Neural progenitor cell (in vitro differentiated cells): ENCODE measurements around the gene BMP7. TPM values are rescaled to one million over a fixed set of nuclear protein-coding genes. Genes with fewer than 3 reads are reported as not detected.

Source experiments
- DNase-seq: peaks from one replicate; pipeline ENCODE4 v3.0.0-alpha.2; 2016; ENCODE audit warnings: low spot score
- H2AFZ ChIP-seq: fragments of 200-600 bp; sonication (generic); replicated peaks from 2 replicates; pipeline ENCODE4 v1.6.1; 2016; ENCODE audit warnings: antibody characterized with exemption
- H3F3A ChIP-seq: fragments of 200-600 bp; sonication (generic); 2 replicates; pipeline ENCODE4 v1.6.1; 2016; ENCODE audit warnings: antibody characterized with exemption, low read depth
- H3K27ac ChIP-seq: fragments of 200-600 bp; sonication (generic); 2 replicates; pipeline ENCODE4 v1.5.1; 2016; ENCODE audit warnings: mild to moderate bottlenecking
- H3K27me3 ChIP-seq: fragments of 200-600 bp; sonication (generic); 2 replicates; pipeline ENCODE4 v1.6.1; 2016; ENCODE audit warnings: mild to moderate bottlenecking, moderate library complexity
- H3K36me3 ChIP-seq: fragments of 200-600 bp; sonication (generic); 2 replicates; pipeline ENCODE4 v1.5.1; 2016
- H3K4me1 ChIP-seq: fragments of 200-600 bp; sonication (generic); 2 replicates; pipeline ENCODE4 v1.6.1; 2016; ENCODE audit warnings: mixed run types
- H3K4me2 ChIP-seq: fragments of 200-600 bp; sonication (generic); 2 replicates; pipeline ENCODE4 v1.6.1; 2016
- H3K4me3 ChIP-seq: fragments of 200-600 bp; sonication (generic); 2 replicates; pipeline ENCODE4 v1.5.1; 2016
- H3K79me2 ChIP-seq: fragments of 200-600 bp; sonication (generic); 2 replicates; pipeline ENCODE4 v1.6.1; 2016; ENCODE audit warnings: low read depth
- H3K9ac ChIP-seq: fragments of 200-600 bp; sonication (generic); 2 replicates; pipeline ENCODE4 v1.6.1; 2016
- H3K9me3 ChIP-seq: fragments of 200-600 bp; sonication (generic); 2 replicates; pipeline ENCODE4 v1.5.1; 2016; ENCODE audit warnings: low read depth
- H4K20me1 ChIP-seq: fragments of 200-600 bp; sonication (generic); 2 replicates; pipeline ENCODE4 v1.6.1; 2016; ENCODE audit warnings: low read depth
- H3K27ac Mint-ChIP-seq: 3 replicates; pipeline ENCODE4 v1.8.0; 2021; ENCODE audit warnings: mixed read lengths
- H3K27me3 Mint-ChIP-seq: 2 replicates; pipeline ENCODE4 v1.8.0; 2022; ENCODE audit warnings: low read depth, mild to moderate bottlenecking, inconsistent platforms, moderate library complexity, mixed read lengths; ENCODE audit not compliant: insufficient read depth
- H3K36me3 Mint-ChIP-seq: 3 replicates; pipeline ENCODE4 v1.8.0; 2021; ENCODE audit warnings: mixed read lengths
- H3K4me1 Mint-ChIP-seq: 3 replicates; pipeline ENCODE4 v1.8.0; 2021; ENCODE audit warnings: mixed read lengths
- H3K4me3 Mint-ChIP-seq: 3 replicates; pipeline ENCODE4 v1.8.0; 2021; ENCODE audit warnings: mild to moderate bottlenecking, moderate library complexity, mixed read lengths
- H3K9me3 Mint-ChIP-seq: 3 replicates; pipeline ENCODE4 v1.8.0; 2020; ENCODE audit warnings: mixed read lengths
- EZH2 ChIP-seq: fragments of 200-600 bp; sonication (generic); IDR thresholded peaks from 2 replicates; pipeline ENCODE4 v1.6.1; 2017; ENCODE audit warnings: antibody characterized with exemption, mild to moderate bottlenecking, moderate library complexity
- EZH2phosphoT487 ChIP-seq: fragments of 200-600 bp; sonication (generic); IDR thresholded peaks from 2 replicates; pipeline ENCODE4 v1.6.1; 2017; ENCODE audit warnings: antibody characterized with exemption
- total RNA-seq: library from RNA; depleted of rRNA; stranded (reverse); fragments of >200 nt; gene quantifications from 2 replicates; pipeline ENCODE4 v1.2.3, GENCODE V29; 2015; ENCODE audit warnings: low replicate concordance
- TF ChIP-seq, protein P1 (sequence below): fragments of 200-600 bp; sonication (generic); IDR thresholded peaks from 2 replicates; pipeline ENCODE4 v1.5.1; 2017; ENCODE audit warnings: antibody characterized with exemption, mild to moderate bottlenecking

Gene BMP7
- total RNA-seq, 1 donor from 2014 or later = 11.2 TPM

DNA sequence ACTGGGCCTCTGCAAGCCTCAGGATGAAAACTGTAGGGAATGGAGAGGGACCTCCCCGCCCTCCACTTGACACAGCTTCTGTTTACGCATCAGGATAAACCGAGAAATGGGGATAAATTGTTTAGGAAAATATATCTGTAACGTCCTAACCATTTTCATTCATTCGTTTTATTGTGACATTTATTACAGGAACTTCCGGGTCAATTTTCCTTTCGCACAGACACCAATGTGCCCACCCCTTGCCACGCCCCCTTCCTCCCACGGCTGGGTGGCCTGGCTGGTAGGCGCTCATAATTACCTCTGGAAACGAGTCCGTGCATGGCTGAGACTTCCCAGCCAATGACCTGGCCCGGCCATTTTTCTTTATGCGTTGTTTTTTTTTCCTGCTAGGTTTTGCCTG, 96.1 kb downstream of the BMP7 start:
- Histone ChIP-seq H3K4me2 (no peak overlapping the region), H3K36me3 (no peaks in the 10 kb centered on the region)
- H3K27ac Mint-ChIP-seq = peak overlapping the region; percentile 11

DNA sequence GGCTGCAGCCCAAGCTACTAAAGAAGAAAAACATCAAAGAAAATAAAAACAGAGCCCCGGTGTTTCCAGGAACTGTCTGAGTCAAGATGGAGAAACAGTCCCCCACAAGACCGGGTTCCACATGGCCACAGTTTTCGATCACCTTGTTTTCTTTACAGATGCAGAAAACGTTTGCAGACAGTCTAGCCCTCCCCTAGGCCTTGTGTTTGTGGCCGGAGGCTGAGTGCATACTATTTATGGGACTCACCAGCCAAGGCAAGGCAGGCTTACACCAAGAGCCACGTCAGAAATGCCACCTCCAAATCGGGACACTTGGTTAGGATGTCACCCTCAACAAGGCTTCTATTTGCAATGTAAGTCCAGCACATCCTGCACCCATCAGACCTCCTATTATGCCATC, 97.3 kb downstream of the BMP7 start:
- Histone ChIP-seq H4K20me1 (no peaks in the 10 kb centered on the region), H3K9ac (no peak overlapping the region), H2AFZ (no peak overlapping the region), H3F3A (peaks cover 5% of the 10 kb centered on the region), H3K4me2 (no peak overlapping the region), H3K9me3 (no peaks in the 10 kb centered on the region), H3K4me1 (peaks cover 8% of the 10 kb centered on the region), H3K27ac (no peak overlapping the region), H3K36me3 (no peaks in the 10 kb centered on the region), H3K79me2 (no peaks in the 10 kb centered on the region), H3K4me3 (no peak overlapping the region), H3K27me3 (no peaks in the 10 kb centered on the region)
- Mint-ChIP-seq H3K4me3 (no peak overlapping the region), H3K27me3 (peaks cover 9% of the 10 kb centered on the region), H3K4me1 (peaks cover 10% of the 10 kb centered on the region), H3K36me3 (peaks cover 46% of the 10 kb centered on the region), H3K27ac (no peak overlapping the region), H3K9me3 (peaks cover 2% of the 10 kb centered on the region)
- TF ChIP-seq, protein P1, sequence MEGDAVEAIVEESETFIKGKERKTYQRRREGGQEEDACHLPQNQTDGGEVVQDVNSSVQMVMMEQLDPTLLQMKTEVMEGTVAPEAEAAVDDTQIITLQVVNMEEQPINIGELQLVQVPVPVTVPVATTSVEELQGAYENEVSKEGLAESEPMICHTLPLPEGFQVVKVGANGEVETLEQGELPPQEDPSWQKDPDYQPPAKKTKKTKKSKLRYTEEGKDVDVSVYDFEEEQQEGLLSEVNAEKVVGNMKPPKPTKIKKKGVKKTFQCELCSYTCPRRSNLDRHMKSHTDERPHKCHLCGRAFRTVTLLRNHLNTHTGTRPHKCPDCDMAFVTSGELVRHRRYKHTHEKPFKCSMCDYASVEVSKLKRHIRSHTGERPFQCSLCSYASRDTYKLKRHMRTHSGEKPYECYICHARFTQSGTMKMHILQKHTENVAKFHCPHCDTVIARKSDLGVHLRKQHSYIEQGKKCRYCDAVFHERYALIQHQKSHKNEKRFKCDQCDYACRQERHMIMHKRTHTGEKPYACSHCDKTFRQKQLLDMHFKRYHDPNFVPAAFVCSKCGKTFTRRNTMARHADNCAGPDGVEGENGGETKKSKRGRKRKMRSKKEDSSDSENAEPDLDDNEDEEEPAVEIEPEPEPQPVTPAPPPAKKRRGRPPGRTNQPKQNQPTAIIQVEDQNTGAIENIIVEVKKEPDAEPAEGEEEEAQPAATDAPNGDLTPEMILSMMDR = no peak
- TF ChIP-seq EZH2phosphoT487 (no peak), EZH2 (no peak)
- no peak for DNase-seq

More for the DNA sequence above, 96.1 kb downstream of the BMP7 start:
- Histone ChIP-seq H3K27me3 (no peaks in the 10 kb centered on the region), H3K9ac (no peak overlapping the region), H3K9me3 (no peaks in the 10 kb centered on the region), H3K79me2 (no peaks in the 10 kb centered on the region), H2AFZ (no peak overlapping the region), H3K27ac (no peak overlapping the region), H3K4me3 (no peak overlapping the region), H4K20me1 (no peaks in the 10 kb centered on the region), H3K4me1 (peaks cover 8% of the 10 kb centered on the region), H3F3A (peaks cover 5% of the 10 kb centered on the region)
- Mint-ChIP-seq H3K36me3 (peaks cover 52% of the 10 kb centered on the region), H3K4me3 (no peak overlapping the region), H3K4me1 (peaks cover 10% of the 10 kb centered on the region), H3K27me3 (peaks cover 9% of the 10 kb centered on the region), H3K9me3 (no peaks in the 10 kb centered on the region)
- DNase-seq = no peak
- TF ChIP-seq EZH2phosphoT487 (no peak), EZH2 (no peak)
- TF ChIP-seq, protein P1 = no peak

DNA sequence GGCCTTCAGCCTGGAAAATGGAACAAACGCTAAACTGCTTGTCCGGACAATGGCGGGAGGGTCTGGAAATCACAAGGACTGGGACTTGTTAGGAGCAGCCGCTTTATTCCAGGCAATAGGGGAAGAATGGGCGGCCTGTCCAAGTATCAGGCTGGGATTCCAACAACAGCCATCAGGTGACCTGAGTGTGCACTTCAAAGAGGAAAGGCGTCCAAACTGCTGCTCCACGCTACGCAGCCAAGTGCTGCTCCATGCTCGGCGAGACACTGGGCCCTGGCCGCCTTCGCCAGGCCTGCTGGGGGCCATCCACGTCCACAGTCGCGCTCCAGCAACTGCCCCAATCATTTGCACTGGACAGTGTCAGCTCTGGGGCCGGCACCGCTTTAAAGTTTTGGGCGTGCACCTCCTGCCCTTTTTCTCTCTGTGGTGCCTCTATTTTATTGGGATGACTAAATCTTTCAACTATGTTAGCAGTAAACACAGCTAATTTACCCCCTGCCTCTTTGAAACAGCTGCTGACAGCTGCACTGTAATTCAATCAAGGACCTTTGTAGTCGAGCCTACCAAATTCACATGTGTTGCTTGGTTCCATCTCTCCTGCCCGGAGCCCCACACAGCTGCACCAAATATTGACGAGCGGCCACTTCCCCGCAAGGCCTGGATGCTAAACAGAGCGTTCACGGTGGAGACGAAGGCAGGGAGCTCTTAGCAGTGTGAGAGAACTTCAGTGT, 98.3 kb downstream of the BMP7 start:
- H3K36me3 ChIP-seq = no peaks in the 10 kb centered on the region
- no peak overlapping the region for H3K9ac ChIP-seq
- no peak overlapping the region for H3K4me3 Mint-ChIP-seq
- peaks cover 8% of the 10 kb centered on the region for H3K4me1 ChIP-seq
- H3K27ac ChIP-seq = peak overlapping the region; percentile 48
- peak overlapping the region; percentile 68 for H3K27ac Mint-ChIP-seq
- peaks cover 2% of the 10 kb centered on the region for H3K9me3 Mint-ChIP-seq
- peaks cover 9% of the 10 kb centered on the region for H3K27me3 Mint-ChIP-seq
- H3K9me3 ChIP-seq = no peaks in the 10 kb centered on the region
- peaks cover 5% of the 10 kb centered on the region for H3F3A ChIP-seq
- no peaks in the 10 kb centered on the region for H3K27me3 ChIP-seq
- peaks cover 44% of the 10 kb centered on the region for H3K36me3 Mint-ChIP-seq
- no peak for TF ChIP-seq EZH2
- no peak for TF ChIP-seq EZH2phosphoT487
- TF ChIP-seq, protein P1 = no peak
- no peak overlapping the region for H2AFZ ChIP-seq
- peak; percentile 32 for DNase-seq
- H3K79me2 ChIP-seq = no peaks in the 10 kb centered on the region
- H3K4me3 ChIP-seq = no peak overlapping the region
- H4K20me1 ChIP-seq = no peaks in the 10 kb centered on the region
- H3K4me1 Mint-ChIP-seq = peaks cover 10% of the 10 kb centered on the region
- no peak overlapping the region for H3K4me2 ChIP-seq
